A549 (cell line): ENCODE measurements around the gene ARL3. TPM values are rescaled to one million over a fixed set of nuclear protein-coding genes. Genes with fewer than 3 reads are reported as not detected.

Source experiments
- ATAC-seq, 2 experiments: fragments of 200-7000 bp in 1 of 2; fragments of >200 bp in 1 of 2; cut with Nextera tagmentation in 1 of 2; cut with Tn5 transposase in 1 of 2; 3 replicates each; pipeline versions ENCODE4 v1.8.0 to v1.9.1; 2018 to 2020; ENCODE audit warnings: mild to moderate bottlenecking in 1 of 2, moderate library complexity in 1 of 2
- CTCF ChIA-PET: fragments of 300-600 bp; sonication (Branson Sonifier 250); formaldehyde crosslinking; extraction: SDS; loops from one replicate; lab custom pipeline; 2021; ENCODE audit warnings: antibody characterized with exemption, inconsistent platforms; lab: Yijun Ruan, JAX
- POLR2A ChIA-PET: fragments of 350-600 bp; formaldehyde crosslinking; extraction: SDS; loops from one replicate; lab custom pipeline; 2021; ENCODE audit warnings: antibody characterized with exemption, inconsistent platforms; lab: Yijun Ruan, JAX
- DNase-seq, 2 experiments: peaks; one replicate each; pipeline versions ENCODE4 v3.0.0 to v3.0.0-alpha.2; 2011 to 2016; ENCODE audit warnings: low read depth in 1 of 2, low spot score in 1 of 2
- FAIRE-seq: peaks from 2 replicates; lab custom pipeline; 2011; peaks lifted over from hg19 to GRCh38; lab: Jason Lieb, UNC
- H3K27ac ChIP-seq, 2 experiments: fragments of >200 bp; sonication (Bioruptor Twin); formaldehyde crosslinking; 3 replicates each; pipeline ENCODE4 v1.5.1; 2016 to 2017
- H3K4me1 ChIP-seq: fragments of >200 bp; sonication (Bioruptor Twin); formaldehyde crosslinking; 3 replicates; pipeline ENCODE4 v1.6.1; 2016
- H3K4me2 ChIP-seq: fragments of >200 bp; sonication (Bioruptor Twin); formaldehyde crosslinking; 3 replicates; pipeline ENCODE4 v1.6.1; 2016
- H3K4me3 ChIP-seq: fragments of >200 bp; sonication (Bioruptor Twin); formaldehyde crosslinking; 3 replicates; pipeline ENCODE4 v1.5.1; 2016
- H3K9me3 ChIP-seq: fragments of >200 bp; sonication (Bioruptor Twin); formaldehyde crosslinking; 3 replicates; pipeline ENCODE4 v1.6.1; 2016
- BCL3 ChIP-seq: fragments of >200 bp; sonication (Bioruptor Twin); formaldehyde crosslinking; IDR thresholded peaks from 3 replicates; pipeline ENCODE4 v1.6.1; 2016
- BHLHE40 ChIP-seq: IDR thresholded peaks from 2 replicates; pipeline ENCODE4 v1.6.1; 2012; ENCODE audit warnings: low read depth, low read length, inconsistent platforms
- CBX2 ChIP-seq: fragments of 200-600 bp; sonication (generic); IDR thresholded peaks from 2 replicates; pipeline ENCODE4 v1.6.1; 2016; ENCODE audit warnings: low read depth, mild to moderate bottlenecking, borderline replicate concordance
- CHD2 ChIP-seq: fragments of 150-350 bp; IDR thresholded peaks from 2 replicates; pipeline ENCODE4 v1.6.1; 2014; ENCODE audit warnings: low read length; ENCODE audit not compliant: partially characterized antibody
- CTCF ChIP-seq: fragments of >200 bp; sonication (Bioruptor Twin); formaldehyde crosslinking; IDR thresholded peaks from 3 replicates; pipeline ENCODE4 v1.5.1; 2016
- ELK1 ChIP-seq: fragments of 150-350 bp; IDR thresholded peaks from 2 replicates; pipeline ENCODE4 v1.6.1; 2014; ENCODE audit warnings: low read depth, mild to moderate bottlenecking, low read length
- ESRRA ChIP-seq: fragments of 150-350 bp; IDR thresholded peaks from 2 replicates; pipeline ENCODE4 v1.6.1; 2014; ENCODE audit warnings: mild to moderate bottlenecking, low read length, borderline replicate concordance
- HES2 ChIP-seq: fragments of >200 bp; sonication (Bioruptor Twin); formaldehyde crosslinking; IDR thresholded peaks from 2 replicates; pipeline ENCODE4 v1.6.1; 2016
- HOXA7 ChIP-seq: fragments of 250-450 bp; sonication (Bioruptor Pico); IDR thresholded peaks from 2 replicates; pipeline ENCODE4 v1.5.0; 2020; ENCODE audit warnings: mild to moderate bottlenecking, moderate library complexity
- HOXB13 ChIP-seq: fragments of 250-450 bp; sonication (Bioruptor Pico); IDR thresholded peaks from 2 replicates; pipeline ENCODE4 v1.5.0; 2020; ENCODE audit warnings: low read depth, mild to moderate bottlenecking, moderate library complexity
- JUN ChIP-seq, 2 experiments: fragments of >200 bp; sonication (Bioruptor Twin); formaldehyde crosslinking; IDR thresholded peaks; 2 replicates in 1 of 2; 3 replicates in 1 of 2; pipeline ENCODE4 v1.6.1; 2016 to 2017
- KDM5A ChIP-seq: fragments of 200-600 bp; sonication (generic); IDR thresholded peaks from 2 replicates; pipeline ENCODE4 v1.6.1; 2016; ENCODE audit warnings: antibody characterized with exemption, mild to moderate bottlenecking
- MAFK ChIP-seq: fragments of 450-650 bp; IDR thresholded peaks from 2 replicates; pipeline ENCODE4 v1.6.1; 2014; ENCODE audit not compliant: partially characterized antibody
- MAX ChIP-seq: IDR thresholded peaks from 2 replicates; pipeline ENCODE4 v1.6.1; 2012
- NR3C1 ChIP-seq: fragments of >200 bp; sonication (Bioruptor Twin); formaldehyde crosslinking; IDR thresholded peaks from 3 replicates; pipeline ENCODE4 v1.6.1; 2017
- PBX3 ChIP-seq: IDR thresholded peaks from 2 replicates; pipeline ENCODE4 v1.6.1; 2012
- PHF8 ChIP-seq: fragments of 200-600 bp; sonication (generic); IDR thresholded peaks from 2 replicates; pipeline ENCODE4 v1.6.1; 2016; ENCODE audit warnings: low read depth, mild to moderate bottlenecking, antibody characterized with exemption, moderate library complexity, borderline replicate concordance
- POLR2A ChIP-seq: IDR thresholded peaks from 2 replicates; pipeline ENCODE4 v1.6.1; 2012; ENCODE audit warnings: mild to moderate bottlenecking, low read length
- RAD21 ChIP-seq, 2 experiments: fragments of >200 bp in 1 of 2; sonication (Bioruptor Twin) in 1 of 2; formaldehyde crosslinking in 1 of 2; IDR thresholded peaks in 1 of 2; conservative IDR thresholded peaks in 1 of 2; 2 replicates in 1 of 2; 3 replicates in 1 of 2; pipeline ENCODE4 v1.6.1; 2012 to 2018; ENCODE audit warnings: inconsistent platforms in 1 of 2
- RNF2 ChIP-seq: fragments of 200-600 bp; sonication (generic); IDR thresholded peaks from 2 replicates; pipeline ENCODE4 v1.6.1; 2016; ENCODE audit warnings: low read depth, mild to moderate bottlenecking, antibody characterized with exemption, moderate library complexity, borderline replicate concordance
- TFCP2L1 ChIP-seq: fragments of 250-450 bp; sonication (Bioruptor Pico); IDR thresholded peaks from 2 replicates; pipeline ENCODE4 v1.5.0; 2021; ENCODE audit warnings: mild to moderate bottlenecking
- TP53 ChIP-seq: fragments of 250-450 bp; sonication (Bioruptor Pico); IDR thresholded peaks from 2 replicates; pipeline ENCODE4 v1.5.0; 2021; ENCODE audit warnings: mild to moderate bottlenecking, moderate library complexity
- ZFP36 ChIP-seq: fragments of 450-650 bp; IDR thresholded peaks from 2 replicates; pipeline ENCODE4 v1.6.1; 2014; ENCODE audit warnings: borderline replicate concordance; ENCODE audit not compliant: partially characterized antibody
- ZNF302 ChIP-seq: fragments of 250-450 bp; sonication (Bioruptor Pico); IDR thresholded peaks from 2 replicates; pipeline ENCODE4 v1.9.0; 2021; ENCODE audit warnings: inconsistent platforms, mild to moderate bottlenecking, moderate library complexity
- WGBS: methylation state at CpG from one replicate; pipeline ENCODE4 v1.1.6; 2017; ENCODE audit errors: missing lambda C conversion rate; 5-methylcytosine and 5-hydroxymethylcytosine counted together
- polyA plus RNA-seq, 4 experiments: library from polyadenylated mRNA; depleted of rRNA in 3 of 4; stranded (reverse); fragments of >200 nt; fragmentation: RNase III in 1 of 4; extraction: RNeasy Plus Mini Kit Qiagen cat#74134 plus additional on column Dnase treatment in 1 of 4; gene quantifications; 2 replicates in 3 of 4; 3 replicates in 1 of 4; pipeline ENCODE4 v1.2.3, GENCODE V29; 2011 to 2017

The ARL3 gene
- polyA plus RNA-seq, 2 of the 4 experiments (the other 2 are of a cell fraction): 20.2 to 21.3 TPM

GRCh38 chr10:102677331-102678067 lies 36.7 kb downstream of the ARL3 start:
- H3K9me3 ChIP-seq: no peaks in the 10 kb centered on the region
- ChIA-PET CTCF (interaction anchor here (0.6 to 7.3 kb wide), 15 partner anchors 10 to 534 kb away, joined by 3 to 71 read pairs (median 5); partner anchors contain the start of gene ARL3), POLR2A (interaction anchor here (0.5 kb wide), 1 partner anchor 9 kb away, joined by 5 read pairs; no protein-coding TSS in a partner anchor)
- H3K4me2 ChIP-seq: no peak overlapping the region
- FAIRE-seq (no peak), DNase-seq (no peak), ATAC-seq (no peak)
- H3K4me1 ChIP-seq: 0 out of 3 replicates have a peak, but pooled peaks cover 4% of the 10 kb centered on the region
- H3K4me3 ChIP-seq: no peak overlapping the region
- 80% methylated on average over 9 of the region's 9 CpGs for WGBS
- no peak overlapping the region for H3K27ac ChIP-seq
- no peak for TF ChIP-seq ZNF302
- TF ChIP-seq ELK1: no peak
- TF ChIP-seq ESRRA: no peak
- TF ChIP-seq MAX: no peak
- TF ChIP-seq CBX2: no peak

GRCh38 chr10:102676534-102677315 lies 37.5 kb downstream of the ARL3 start:
- DNase-seq (no peak), FAIRE-seq (no peak), ATAC-seq (no peak)
- Histone ChIP-seq H3K4me1 (0 out of 3 replicates have a peak, but pooled peaks cover 4% of the 10 kb centered on the region), H3K9me3 (no peaks in the 10 kb centered on the region), H3K4me2 (no peak overlapping the region), H3K27ac (no peak overlapping the region), H3K4me3 (no peak overlapping the region)
- 77% methylated on average over 9 of the region's 9 CpGs for WGBS
- CTCF ChIA-PET: interaction anchor here (0.6 to 7.3 kb wide), 9 partner anchors 9 to 535 kb away, joined by 3 to 71 read pairs (median 4); partner anchors contain the start of genes ARL3 and SFXN2
- POLR2A ChIA-PET: interaction anchor here (1.1 kb wide), 1 partner anchor 35 kb away, joined by 3 read pairs; no protein-coding TSS in a partner anchor
- TF ChIP-seq HES2: no peak
- TF ChIP-seq ZFP36: no peak
- TF ChIP-seq PHF8: no peak
- TF ChIP-seq HOXB13: no peak
- TF ChIP-seq POLR2A: no peak
- TF ChIP-seq NR3C1: no peak
- no peak for TF ChIP-seq KDM5A
- no peak for TF ChIP-seq MAFK
- no peak for TF ChIP-seq CHD2
- TF ChIP-seq RNF2: no peak

- ATAC-seq: no peak
- DNase-seq: no peak
- CTCF ChIA-PET: interaction anchor here (0.6 to 7.3 kb wide), 10 partner anchors 8 to 172 kb away, joined by 3 to 71 read pairs (median 5); partner anchors contain the start of genes ARL3, SFXN2, SUFU and TRIM8
- FAIRE-seq: no peak
- Histone ChIP-seq H3K9me3 (no peaks in the 10 kb centered on the region), H3K4me3 (no peak overlapping the region), H3K27ac (no peak overlapping the region), H3K4me1 (0 out of 3 replicates have a peak, but pooled peaks cover 4% of the 10 kb centered on the region), H3K4me2 (no peak overlapping the region)
- 72% methylated on average over 16 of the region's 16 CpGs for WGBS
- TF ChIP-seq RAD21 (conservative IDR thresholded peaks at IDR 0.05 in 1 of 2, IDR thresholded peaks at IDR 0.05 in 1 of 2) (no peak), HOXA7 (CRISPR knock-in tag) (no peak), BCL3 (no peak), CTCF (no peak), JUN (IDR thresholded peaks at IDR 0.05) (no peak), BHLHE40 (no peak), TP53 (CRISPR knock-in tag) (no peak), TFCP2L1 (CRISPR knock-in tag) (no peak), PBX3 (no peak), NR3C1 (no peak)
- TF ChIP-seq, all 56 proteins: peak for 0
- POLR2A ChIA-PET: interaction anchor here (1.1 to 1.7 kb wide), 2 partner anchors 34 to 38 kb away, joined by 3 to 6 read pairs; partner anchors contain the start of genes ARL3 and SFXN2
These were observed 38.3 kb downstream of the ARL3 start for GRCh38 chr10:102675666-102676533.
